Measurements from ENCODE around the gene PCDH8.

- TF ChIP-seq CTCF (IDR thresholded peaks at IDR 0.05) (no peak), POLR2AphosphoS5 (IDR thresholded peaks at IDR 0.05; ENCODE audit: low read depth, low read length) (no peak), GABPA (IDR thresholded peaks at IDR 0.05; ENCODE audit: low read depth) (no peak), TEAD4 (IDR thresholded peaks at IDR 0.05; ENCODE audit: borderline replicate concordance, insufficient read depth) (no peak), RAD21 (IDR thresholded peaks at IDR 0.05; ENCODE audit: low read length) (no peak), FOXM1 (IDR thresholded peaks at IDR 0.05; ENCODE audit: low read depth) (no peak), SIN3A (IDR thresholded peaks at IDR 0.05; ENCODE audit: borderline replicate concordance, low read depth, low read length) (no peak), RCOR1 (IDR thresholded peaks at IDR 0.05; ENCODE audit: low read length) (no peak), JUND (IDR thresholded peaks at IDR 0.05) (no peak), ZBTB33 (IDR thresholded peaks at IDR 0.05; ENCODE audit: borderline replicate concordance, low read depth) (no peak), ELF1 (IDR thresholded peaks at IDR 0.05) (no peak), NFIC (IDR thresholded peaks at IDR 0.05; ENCODE audit: borderline replicate concordance) (no peak)
Observed at GRCh38 chr13:52848455-52849195, at the start of gene PCDH8.

Measured in SK-N-SH (cell line).